ENCODE results near the gene CHD5.

The CHD5 gene

GRCh38 chr1:6082430-6082971 is 97.6 kb downstream of the CHD5 start:
- no peaks in the 10 kb centered on the region for H3K27me3 ChIP-seq (replicated peaks; ENCODE audit: insufficient read depth, low read length)
- H3K27ac ChIP-seq (ENCODE audit: low read length), result no peak overlapping the region
- H3K9me2 ChIP-seq (replicated peaks; ENCODE audit: insufficient read depth, low read length), result no peaks in the 10 kb centered on the region
- no peaks in the 10 kb centered on the region for H3K9me3 ChIP-seq (replicated peaks; ENCODE audit: insufficient read depth, low read length)
- H2AFZ ChIP-seq (ENCODE audit: low read length), result no peak overlapping the region
- no peaks in the 10 kb centered on the region for H3K79me2 ChIP-seq (ENCODE audit: low read length)
- H3K36me3 ChIP-seq (replicated peaks; ENCODE audit: insufficient read depth, low read length), result no peaks in the 10 kb centered on the region
- no peak overlapping the region for H3K4me3 ChIP-seq (ENCODE audit: low read length)
- DNase-seq, result no peak
- H4K20me1 ChIP-seq (ENCODE audit: insufficient read depth, low read length), result no peaks in the 10 kb centered on the region
- TF ChIP-seq EZH2phosphoT487 (IDR thresholded peaks at IDR 0.05; ENCODE audit: low read length) (no peak), CTCF (IDR thresholded peaks at IDR 0.05; ENCODE audit: low read length) (no peak), EZH2 (optimal IDR thresholded peaks at IDR 0.05; ENCODE audit: low read depth, low read length) (no peak)
- no peaks in the 10 kb centered on the region for H3F3A ChIP-seq (ENCODE audit: insufficient read depth, low read length)
- H3K9ac ChIP-seq (ENCODE audit: low read length), result no peak overlapping the region
- no peak overlapping the region for H3K4me2 ChIP-seq (ENCODE audit: low read depth, low read length)
- no peaks in the 10 kb centered on the region for H3K4me1 ChIP-seq (ENCODE audit: low read length)

DNA sequence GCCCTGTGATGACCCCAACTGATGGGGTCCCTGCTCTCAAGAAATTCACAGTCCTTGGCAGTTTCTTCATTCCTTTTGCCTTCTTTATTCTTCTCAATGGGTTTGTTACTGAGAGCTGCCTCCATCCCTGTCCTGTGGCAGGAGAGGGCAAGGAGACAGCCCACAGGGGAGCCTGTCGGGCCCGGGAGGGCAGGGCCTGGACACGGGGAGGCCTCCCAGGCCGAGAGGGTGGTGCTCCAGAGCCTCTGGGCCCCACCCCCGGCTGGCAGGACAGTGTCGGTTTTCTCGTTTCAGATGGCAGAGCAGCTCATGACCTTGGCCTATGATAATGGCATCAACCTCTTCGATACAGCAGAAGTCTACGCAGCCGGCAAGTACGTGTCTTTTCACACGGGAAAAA is 98.2 kb downstream of the CHD5 start:
- DNase-seq, result no peak

GRCh38 chr1:6080469-6080868 is 99.7 kb downstream of the CHD5 start:
- Histone ChIP-seq H3K79me2 (ENCODE audit: low read length) (no peaks in the 10 kb centered on the region), H3K9me2 (replicated peaks; ENCODE audit: insufficient read depth, low read length) (no peaks in the 10 kb centered on the region), H3K27ac (ENCODE audit: low read length) (no peak overlapping the region), H3K9me3 (replicated peaks; ENCODE audit: insufficient read depth, low read length) (no peaks in the 10 kb centered on the region), H3K4me1 (ENCODE audit: low read length) (no peaks in the 10 kb centered on the region), H3K9ac (ENCODE audit: low read length) (no peak overlapping the region), H2AFZ (ENCODE audit: low read length) (no peak overlapping the region), H4K20me1 (ENCODE audit: insufficient read depth, low read length) (no peaks in the 10 kb centered on the region), H3K27me3 (replicated peaks; ENCODE audit: insufficient read depth, low read length) (no peaks in the 10 kb centered on the region), H3F3A (ENCODE audit: insufficient read depth, low read length) (no peaks in the 10 kb centered on the region), H3K36me3 (replicated peaks; ENCODE audit: insufficient read depth, low read length) (no peaks in the 10 kb centered on the region), H3K4me3 (ENCODE audit: low read length) (no peak overlapping the region), H3K4me2 (ENCODE audit: low read depth, low read length) (no peak overlapping the region)
- TF ChIP-seq EZH2 (optimal IDR thresholded peaks at IDR 0.05; ENCODE audit: low read depth, low read length) (no peak), EZH2phosphoT487 (IDR thresholded peaks at IDR 0.05; ENCODE audit: low read length) (no peak), CTCF (IDR thresholded peaks at IDR 0.05; ENCODE audit: low read length) (no peak)
- DNase-seq, result no peak

More for the DNA sequence above, 98.2 kb downstream of the CHD5 start:
- H4K20me1 ChIP-seq (ENCODE audit: insufficient read depth, low read length), result no peaks in the 10 kb centered on the region
- TF ChIP-seq CTCF (IDR thresholded peaks at IDR 0.05; ENCODE audit: low read length) (no peak), EZH2 (optimal IDR thresholded peaks at IDR 0.05; ENCODE audit: low read depth, low read length) (no peak), EZH2phosphoT487 (IDR thresholded peaks at IDR 0.05; ENCODE audit: low read length) (no peak)
- no peaks in the 10 kb centered on the region for H3K27me3 ChIP-seq (replicated peaks; ENCODE audit: insufficient read depth, low read length)
- no peak overlapping the region for H2AFZ ChIP-seq (ENCODE audit: low read length)
- H3K4me1 ChIP-seq (ENCODE audit: low read length), result no peaks in the 10 kb centered on the region
- no peak overlapping the region for H3K27ac ChIP-seq (ENCODE audit: low read length)
- no peaks in the 10 kb centered on the region for H3K79me2 ChIP-seq (ENCODE audit: low read length)
- no peak overlapping the region for H3K4me3 ChIP-seq (ENCODE audit: low read length)
- no peaks in the 10 kb centered on the region for H3K9me3 ChIP-seq (replicated peaks; ENCODE audit: insufficient read depth, low read length)
- H3K9me2 ChIP-seq (replicated peaks; ENCODE audit: insufficient read depth, low read length), result no peaks in the 10 kb centered on the region
- no peaks in the 10 kb centered on the region for H3F3A ChIP-seq (ENCODE audit: insufficient read depth, low read length)
- H3K9ac ChIP-seq (ENCODE audit: low read length), result no peak overlapping the region
- H3K36me3 ChIP-seq (replicated peaks; ENCODE audit: insufficient read depth, low read length), result no peaks in the 10 kb centered on the region
- H3K4me2 ChIP-seq (ENCODE audit: low read depth, low read length), result no peak overlapping the region

Data from MM.1S (cell line).